ENCODE data around the gene PODXL2.
"Not testable (repeated sequence)": the region's sequence is repeated elsewhere in the genome, so short reads cannot be mapped to it uniquely, and the experiment has no call there.

PODXL2 gene

GRCh38 chr3:127691974-127692373, 63.0 kb downstream of the PODXL2 start:
- no peak for DNase-seq

GRCh38 chr3:127692501-127693335, 63.7 kb downstream of the PODXL2 start:
- DNase-seq = no peak

- no peak for DNase-seq
Measured at GRCh38 chr3:127693336-127693843, 64.4 kb downstream of the PODXL2 start.

- DNase-seq = no peak
Measured at GRCh38 chr3:127694467-127695215, 65.7 kb downstream of the PODXL2 start.

- no peak for DNase-seq
Measured at GRCh38 chr3:127697551-127698240, 68.7 kb downstream of the PODXL2 start.

- no peak for DNase-seq
Measured at GRCh38 chr3:127698286-127698685, 69.3 kb downstream of the PODXL2 start.

GRCh38 chr3:127698691-127699415, 69.9 kb downstream of the PODXL2 start:
- DNase-seq = no peak

GRCh38 chr3:127699416-127700300, 70.7 kb downstream of the PODXL2 start:
- no peak for DNase-seq

GRCh38 chr3:127700406-127700805, 71.4 kb downstream of the PODXL2 start:
- no peak for DNase-seq

GRCh38 chr3:127701280-127701911, 72.4 kb downstream of the PODXL2 start:
- DNase-seq = no peak

- no peak for DNase-seq
Measured at GRCh38 chr3:127702151-127702578, 73.2 kb downstream of the PODXL2 start.

GRCh38 chr3:127704840-127705239, 75.9 kb downstream of the PODXL2 start:
- DNase-seq = not testable (repeated sequence)

GRCh38 chr3:127706312-127706711, 77.3 kb downstream of the PODXL2 start:
- DNase-seq = no peak

GRCh38 chr3:127706785-127707351, 77.9 kb downstream of the PODXL2 start:
- DNase-seq = no peak

GRCh38 chr3:127707851-127708411, 78.9 kb downstream of the PODXL2 start:
- DNase-seq = no peak

- no peak for DNase-seq
Measured at GRCh38 chr3:127708837-127709236, 79.9 kb downstream of the PODXL2 start.

GRCh38 chr3:127709320-127710060, 80.5 kb downstream of the PODXL2 start:
- no peak for DNase-seq

GRCh38 chr3:127710155-127710941, 81.4 kb downstream of the PODXL2 start:
- no peak for DNase-seq
